Testis (tissue), 2 donors: Measurements from ENCODE around the gene NANOS2.

Experiments
- POLR2A ChIP-seq: fragments of 450-650 bp; IDR thresholded peaks from one replicate; pipeline ENCODE4 v1.6.1; 2017; ENCODE audit warnings: antibody characterized with exemption, mild to moderate bottlenecking, moderate library complexity
- TF ChIP-seq, protein P1 (sequence below), 3 experiments: fragments of 450-650 bp in 2 of 3; fragments of 200-600 bp in 1 of 3; sonication (generic) in 1 of 3; IDR thresholded peaks; one replicate each; pipeline ENCODE4 v1.5.1; 2016 to 2019; ENCODE audit warnings: antibody characterized with exemption in 3 of 3, mild to moderate bottlenecking in 2 of 3, moderate library complexity in 1 of 3

DNA sequence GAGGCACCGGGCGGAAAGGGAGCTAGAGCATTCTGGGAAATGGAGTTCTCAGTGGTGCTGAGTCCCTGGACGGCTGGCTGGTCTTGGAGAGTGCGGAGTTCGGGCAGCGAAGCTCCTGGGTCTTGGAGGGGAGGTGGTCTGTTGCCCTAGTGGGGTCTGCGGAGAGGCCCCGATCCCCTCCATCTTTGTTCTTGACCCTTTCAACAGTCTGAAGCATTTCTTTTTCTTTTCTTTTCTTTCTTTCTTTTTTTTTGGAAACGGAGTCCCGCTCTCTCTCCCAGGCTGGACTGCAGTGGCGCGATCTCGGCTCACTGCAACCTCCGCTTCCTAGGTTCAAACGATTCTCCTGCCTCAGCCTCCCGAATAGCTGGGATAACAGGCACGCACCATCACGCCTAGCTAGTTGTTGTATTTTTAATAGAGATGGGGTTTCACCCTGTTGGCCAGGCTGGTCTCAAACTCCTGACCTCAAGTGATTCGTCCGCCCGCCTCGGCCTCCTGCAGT, 51.2 kb downstream of the NANOS2 start:
- TF ChIP-seq, protein P1, sequence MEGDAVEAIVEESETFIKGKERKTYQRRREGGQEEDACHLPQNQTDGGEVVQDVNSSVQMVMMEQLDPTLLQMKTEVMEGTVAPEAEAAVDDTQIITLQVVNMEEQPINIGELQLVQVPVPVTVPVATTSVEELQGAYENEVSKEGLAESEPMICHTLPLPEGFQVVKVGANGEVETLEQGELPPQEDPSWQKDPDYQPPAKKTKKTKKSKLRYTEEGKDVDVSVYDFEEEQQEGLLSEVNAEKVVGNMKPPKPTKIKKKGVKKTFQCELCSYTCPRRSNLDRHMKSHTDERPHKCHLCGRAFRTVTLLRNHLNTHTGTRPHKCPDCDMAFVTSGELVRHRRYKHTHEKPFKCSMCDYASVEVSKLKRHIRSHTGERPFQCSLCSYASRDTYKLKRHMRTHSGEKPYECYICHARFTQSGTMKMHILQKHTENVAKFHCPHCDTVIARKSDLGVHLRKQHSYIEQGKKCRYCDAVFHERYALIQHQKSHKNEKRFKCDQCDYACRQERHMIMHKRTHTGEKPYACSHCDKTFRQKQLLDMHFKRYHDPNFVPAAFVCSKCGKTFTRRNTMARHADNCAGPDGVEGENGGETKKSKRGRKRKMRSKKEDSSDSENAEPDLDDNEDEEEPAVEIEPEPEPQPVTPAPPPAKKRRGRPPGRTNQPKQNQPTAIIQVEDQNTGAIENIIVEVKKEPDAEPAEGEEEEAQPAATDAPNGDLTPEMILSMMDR (IDR thresholded peaks at IDR 0.05) = no peak
- no peak for TF ChIP-seq POLR2A
